ENCODE measurements around the gene TCF23.

DNA sequence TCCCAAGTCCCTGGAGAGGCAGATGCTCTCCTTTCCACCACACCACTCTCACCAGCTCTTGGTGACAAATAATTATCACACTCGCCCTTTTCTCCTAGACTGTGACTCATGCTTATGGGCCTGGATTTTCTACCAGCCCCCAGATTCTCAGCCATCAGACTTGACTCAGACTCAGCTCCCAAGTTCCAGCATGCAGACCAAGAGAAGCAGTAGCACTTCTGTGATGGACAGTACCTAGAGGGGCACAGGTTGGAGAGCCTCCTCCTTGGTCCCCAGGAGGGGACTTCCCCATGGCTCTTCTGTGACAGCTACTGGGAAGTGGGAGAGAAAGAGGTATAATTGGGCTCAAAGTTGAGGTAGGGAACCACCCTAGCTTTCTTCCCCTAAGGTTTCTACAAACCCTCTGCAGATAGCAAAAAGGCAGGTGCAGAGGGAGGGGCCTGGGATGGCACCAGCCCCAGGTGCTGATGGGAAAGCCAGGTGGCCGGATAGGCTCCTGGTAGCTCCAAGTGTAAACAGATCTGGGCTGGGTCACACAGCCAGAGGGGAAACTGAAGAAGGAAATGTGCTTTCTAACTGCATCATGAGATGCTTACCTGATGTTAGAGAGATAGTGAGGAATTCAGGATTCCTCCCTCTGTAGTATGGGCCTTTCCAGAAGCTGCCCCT, 4.1 kb downstream of the TCF23 start:
- TF ChIP-seq, protein P1, sequence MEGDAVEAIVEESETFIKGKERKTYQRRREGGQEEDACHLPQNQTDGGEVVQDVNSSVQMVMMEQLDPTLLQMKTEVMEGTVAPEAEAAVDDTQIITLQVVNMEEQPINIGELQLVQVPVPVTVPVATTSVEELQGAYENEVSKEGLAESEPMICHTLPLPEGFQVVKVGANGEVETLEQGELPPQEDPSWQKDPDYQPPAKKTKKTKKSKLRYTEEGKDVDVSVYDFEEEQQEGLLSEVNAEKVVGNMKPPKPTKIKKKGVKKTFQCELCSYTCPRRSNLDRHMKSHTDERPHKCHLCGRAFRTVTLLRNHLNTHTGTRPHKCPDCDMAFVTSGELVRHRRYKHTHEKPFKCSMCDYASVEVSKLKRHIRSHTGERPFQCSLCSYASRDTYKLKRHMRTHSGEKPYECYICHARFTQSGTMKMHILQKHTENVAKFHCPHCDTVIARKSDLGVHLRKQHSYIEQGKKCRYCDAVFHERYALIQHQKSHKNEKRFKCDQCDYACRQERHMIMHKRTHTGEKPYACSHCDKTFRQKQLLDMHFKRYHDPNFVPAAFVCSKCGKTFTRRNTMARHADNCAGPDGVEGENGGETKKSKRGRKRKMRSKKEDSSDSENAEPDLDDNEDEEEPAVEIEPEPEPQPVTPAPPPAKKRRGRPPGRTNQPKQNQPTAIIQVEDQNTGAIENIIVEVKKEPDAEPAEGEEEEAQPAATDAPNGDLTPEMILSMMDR (IDR thresholded peaks at IDR 0.05; ENCODE audit: insufficient read depth, low read depth, low read length): no peak
- no peak for TF ChIP-seq EZH2 (IDR thresholded peaks at IDR 0.05; ENCODE audit: insufficient read depth, low read length)

Measured in astrocyte (in vitro differentiated cells and primary cell).